HG03095 (cell line): Measurements from ENCODE around the gene DNAJA2.
A peak's percentile ranks its signal among the peaks of the same experiment; 100 is the strongest.
"Not testable (repeated sequence)": the region's sequence is repeated elsewhere in the genome, so short reads cannot be mapped to it uniquely, and the experiment has no call there.

Experiments
- ATAC-seq: cut with Tn5 transposase; IDR thresholded peaks from one replicate; pipeline ENCODE4 v1.9.1; 2021; ENCODE audit warnings: moderate library complexity; ENCODE audit not compliant: unreplicated experiment

The DNAJA2 gene

DNA sequence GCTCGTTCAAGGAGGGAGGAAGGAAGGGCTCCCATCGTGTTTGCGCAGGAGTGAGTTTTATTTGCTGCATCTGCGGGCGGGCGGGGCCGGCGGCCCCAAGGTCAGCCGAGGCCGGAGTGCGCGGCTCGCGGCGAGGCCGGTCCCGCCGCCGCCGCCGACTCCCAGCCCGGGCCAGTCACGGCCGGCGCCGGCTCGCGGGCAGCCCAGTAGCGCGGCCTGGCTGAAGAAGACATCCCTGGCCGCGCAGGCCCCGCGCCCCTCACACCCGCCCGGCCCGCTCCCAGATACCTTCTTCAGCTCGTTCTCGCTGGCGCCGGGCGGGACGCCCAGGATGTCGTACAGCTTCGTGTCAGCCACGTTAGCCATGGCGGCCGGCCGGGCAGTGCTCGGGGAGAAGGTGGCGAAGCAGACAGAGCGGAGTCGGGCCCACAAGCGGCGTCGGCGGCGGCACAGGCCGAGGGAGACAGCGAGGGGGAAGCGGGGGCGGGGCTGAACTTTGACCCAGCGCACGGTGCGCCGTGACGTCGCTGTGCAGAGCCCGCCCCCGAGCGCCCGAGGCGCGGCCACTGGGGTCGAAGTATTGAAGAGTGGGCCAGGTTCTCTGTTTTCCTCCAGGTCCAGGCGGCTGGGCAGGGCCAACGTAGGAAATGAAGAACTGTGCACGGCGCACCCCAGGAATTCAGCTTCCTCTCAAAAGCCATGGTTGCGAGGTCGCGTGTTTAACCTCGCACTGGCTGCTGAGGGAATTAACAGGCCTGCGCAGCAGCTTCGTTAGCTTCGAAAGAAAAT is at the start of gene DNAJA2:
DNAJA2 (minus strand) TSS at position 468 of the 789 bp plus-strand sequence; CDS start at position 366, 102 bp downstream.
- peak; percentile 75 for ATAC-seq

DNA sequence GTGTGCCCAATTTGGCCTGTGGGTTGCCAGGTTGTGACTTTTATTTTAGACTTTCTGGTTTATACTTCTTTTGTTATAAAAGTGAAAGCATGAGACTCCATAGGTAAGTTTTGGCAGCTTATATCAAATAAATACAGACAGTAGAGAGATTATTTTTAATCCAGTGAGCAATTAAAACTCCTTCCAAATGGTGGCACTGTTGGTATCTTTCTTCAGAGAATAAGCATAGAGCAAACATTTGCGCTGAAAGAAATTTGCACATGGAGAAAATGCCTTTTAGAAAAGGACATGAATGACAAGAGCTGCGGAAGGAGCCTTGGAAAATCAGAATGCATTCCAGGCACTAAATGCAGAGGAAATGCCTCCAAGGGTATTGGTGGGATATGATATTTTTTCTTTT is 46.1 kb upstream of the DNAJA2 start:
- ATAC-seq: no peak

DNA sequence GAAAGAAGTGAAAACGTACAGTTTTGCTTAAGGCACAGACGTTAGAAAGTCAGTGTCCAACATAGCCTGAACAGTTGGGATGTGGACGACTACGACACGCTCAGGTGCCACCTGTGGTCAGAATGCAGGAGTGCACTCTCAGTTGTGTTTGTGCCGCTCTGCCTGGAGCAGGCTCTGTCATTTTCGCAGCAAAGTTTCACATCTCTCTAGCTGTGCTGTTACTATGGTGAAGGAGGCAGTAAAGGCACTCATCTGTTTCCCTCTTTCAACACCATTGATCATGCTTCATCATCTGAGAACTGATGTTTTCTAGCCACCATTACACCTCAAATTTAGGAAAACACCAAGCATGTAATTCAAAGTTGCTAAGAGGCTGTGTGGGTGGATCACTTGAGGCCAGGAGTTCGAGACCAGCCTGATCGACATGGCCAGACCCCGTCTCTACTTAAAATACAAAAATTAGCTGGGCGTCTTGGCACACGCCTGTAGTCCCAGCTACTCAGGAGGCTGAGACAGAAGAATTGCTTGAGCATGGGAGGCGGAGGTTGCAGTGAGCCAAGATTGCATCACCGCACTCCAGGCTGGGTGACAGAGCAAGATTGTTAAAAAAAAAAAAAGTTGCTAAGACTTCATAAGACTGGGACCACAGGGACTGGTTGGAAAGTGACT is 44.9 kb upstream of the DNAJA2 start:
- ATAC-seq: peak; percentile 98

DNA sequence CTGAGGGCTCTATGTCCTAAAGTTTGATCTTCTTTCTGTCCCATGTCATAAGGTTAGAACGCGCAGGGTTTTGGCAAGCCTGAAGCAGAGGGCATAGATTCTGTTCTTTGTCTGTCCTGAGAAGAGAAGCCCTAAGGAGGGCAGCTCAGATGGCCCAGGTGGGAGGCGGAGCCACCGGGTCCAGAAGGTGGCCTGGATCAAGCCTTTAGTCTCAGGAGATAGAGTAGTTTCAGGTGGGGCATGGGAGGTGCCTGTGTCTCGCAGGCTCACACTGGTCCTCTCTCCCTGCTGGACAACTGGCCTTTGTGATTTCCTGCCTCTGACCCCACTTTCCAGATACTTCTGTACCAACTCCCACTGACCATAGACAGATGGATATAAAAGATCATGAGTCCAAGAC is 44.2 kb upstream of the DNAJA2 start:
- ATAC-seq: no peak

DNA sequence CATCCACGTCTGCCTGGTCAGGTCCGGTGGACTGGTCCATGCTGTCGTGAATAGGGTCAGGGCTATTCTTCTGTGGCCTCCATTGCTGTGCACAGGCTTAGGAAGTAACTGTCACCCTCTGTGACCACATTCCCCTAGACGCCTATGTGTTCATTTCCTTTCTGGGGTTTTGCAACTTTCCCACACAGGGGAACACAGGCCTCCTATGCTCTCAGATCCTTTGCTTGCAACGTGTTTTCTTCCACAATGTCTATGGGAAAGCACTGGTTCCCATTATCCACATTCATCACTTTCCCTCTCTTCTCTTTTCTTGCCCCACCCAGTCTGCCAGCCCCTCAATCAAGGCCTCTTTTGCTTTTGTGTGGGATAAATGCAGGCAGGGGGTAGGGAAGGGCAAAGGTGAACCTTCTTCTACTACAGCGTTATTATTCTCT is 43.2 kb upstream of the DNAJA2 start:
- ATAC-seq: peak; percentile 51

DNA sequence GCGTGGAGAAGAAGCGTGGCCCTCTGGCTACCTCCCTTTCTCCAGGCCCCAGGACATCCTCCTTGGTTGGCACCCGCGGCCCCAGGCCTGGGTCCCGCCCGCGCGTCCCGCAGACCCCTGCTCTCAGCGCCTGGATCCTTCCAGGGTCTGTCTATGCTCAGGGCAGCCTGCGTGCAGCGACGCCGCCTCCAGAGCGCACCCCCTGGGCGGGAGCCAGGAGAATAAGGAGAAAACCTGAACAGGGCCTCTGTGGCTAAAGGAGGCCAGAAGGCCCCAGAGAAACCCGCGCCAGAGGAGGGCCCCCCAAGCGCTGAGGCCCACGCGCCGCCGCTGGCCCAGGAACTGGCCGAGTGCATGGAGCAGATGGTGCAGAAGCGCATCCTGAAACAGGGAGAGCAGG is 40.4 kb upstream of the DNAJA2 start:
- no peak for ATAC-seq

DNA sequence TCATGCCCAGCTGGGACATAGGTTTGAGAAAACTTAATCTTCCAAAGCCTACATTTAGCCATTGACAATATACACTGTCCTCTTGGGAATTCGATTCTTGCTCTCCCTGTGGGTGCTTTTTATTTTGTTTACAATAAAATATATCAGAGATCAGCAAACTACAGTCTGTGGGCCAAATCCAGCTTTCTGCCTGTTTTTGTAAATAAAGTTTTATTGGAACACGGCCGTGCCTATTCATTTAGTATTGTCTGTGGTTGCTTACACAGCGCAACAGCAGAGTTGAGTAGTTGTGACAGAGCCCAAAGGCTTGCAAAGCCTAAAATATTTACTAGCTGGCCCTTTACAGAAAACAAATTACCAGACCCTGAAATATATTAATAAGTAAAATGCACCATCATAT is 39.7 kb upstream of the DNAJA2 start:
- no peak for ATAC-seq

DNA sequence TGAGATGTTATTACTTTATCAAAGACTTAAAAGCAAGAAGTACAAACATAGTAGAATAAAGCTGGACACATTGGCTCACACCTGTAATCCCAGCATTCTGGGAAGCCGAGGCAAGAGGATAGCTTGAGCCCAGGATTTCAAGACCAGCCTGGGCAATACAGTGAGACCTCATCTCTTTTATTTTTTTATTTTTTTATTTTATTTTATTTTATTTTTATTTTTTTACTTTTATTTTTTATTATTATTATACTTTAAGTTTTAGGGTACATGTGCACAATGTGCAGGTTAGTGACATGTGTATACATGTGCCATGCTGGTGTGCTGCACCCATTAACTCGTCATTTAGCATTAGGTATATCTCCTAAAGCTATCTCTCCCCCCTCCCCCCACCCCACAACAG is 37.3 kb upstream of the DNAJA2 start:
- not testable (repeated sequence) for ATAC-seq

DNA sequence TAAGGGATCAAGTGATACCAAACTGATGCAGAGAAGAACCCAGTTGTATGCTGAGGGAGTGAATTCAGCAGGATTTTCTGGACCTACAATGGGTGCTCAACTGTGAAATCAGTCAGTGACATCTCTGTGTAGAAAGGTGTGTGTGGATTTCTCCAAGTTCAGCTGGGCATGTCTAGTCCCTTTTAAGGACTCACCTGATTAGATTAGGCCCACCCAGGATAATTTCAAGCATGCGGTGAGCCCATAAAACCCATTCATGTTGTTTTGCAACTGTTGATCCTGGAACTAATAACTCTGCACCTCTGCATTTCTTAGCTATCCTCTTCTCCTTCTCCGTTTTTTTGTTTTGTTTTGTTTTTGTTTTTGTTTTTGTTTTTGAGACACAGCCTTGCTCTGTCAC is 35.1 kb upstream of the DNAJA2 start:
- no peak for ATAC-seq

DNA sequence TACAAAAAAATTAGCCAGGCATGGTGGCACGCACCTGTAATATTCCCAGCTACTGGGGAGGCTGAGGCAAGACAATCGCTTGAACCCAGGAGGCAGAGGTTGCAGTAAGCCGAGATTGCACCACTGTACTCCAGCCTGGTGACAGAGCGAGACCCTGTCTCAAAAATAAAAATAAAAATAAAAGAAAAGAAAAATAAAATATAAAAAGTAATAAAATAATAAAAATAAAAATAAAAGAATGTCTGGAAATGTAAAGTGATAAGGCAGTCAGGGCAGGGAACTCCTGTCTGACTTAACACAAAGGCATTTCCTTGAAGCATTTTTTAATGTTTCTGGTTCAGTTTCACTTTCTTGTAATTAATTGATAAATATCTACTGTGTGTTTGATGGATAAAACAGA is 34.7 kb upstream of the DNAJA2 start:
- ATAC-seq: no peak

DNA sequence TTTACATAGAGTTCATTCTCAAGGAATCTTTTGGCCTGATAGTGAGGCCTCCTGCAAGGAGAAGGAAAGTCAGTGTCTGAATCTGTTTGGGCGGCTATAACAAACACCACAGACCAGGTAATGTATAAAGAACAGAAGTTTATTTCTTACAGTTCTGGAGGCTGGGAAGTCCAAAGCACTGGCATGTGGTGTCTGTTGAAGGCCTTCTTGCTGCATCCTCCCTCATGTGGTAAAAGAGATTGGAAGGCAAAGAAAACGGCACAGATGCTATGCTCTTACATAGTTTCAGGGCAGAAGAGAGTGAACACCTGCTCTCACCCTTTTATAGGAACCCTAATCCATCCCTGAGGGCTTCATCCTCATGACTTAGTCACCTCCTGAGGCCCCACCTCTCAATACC is 31.2 kb upstream of the DNAJA2 start:
- no peak for ATAC-seq

DNA sequence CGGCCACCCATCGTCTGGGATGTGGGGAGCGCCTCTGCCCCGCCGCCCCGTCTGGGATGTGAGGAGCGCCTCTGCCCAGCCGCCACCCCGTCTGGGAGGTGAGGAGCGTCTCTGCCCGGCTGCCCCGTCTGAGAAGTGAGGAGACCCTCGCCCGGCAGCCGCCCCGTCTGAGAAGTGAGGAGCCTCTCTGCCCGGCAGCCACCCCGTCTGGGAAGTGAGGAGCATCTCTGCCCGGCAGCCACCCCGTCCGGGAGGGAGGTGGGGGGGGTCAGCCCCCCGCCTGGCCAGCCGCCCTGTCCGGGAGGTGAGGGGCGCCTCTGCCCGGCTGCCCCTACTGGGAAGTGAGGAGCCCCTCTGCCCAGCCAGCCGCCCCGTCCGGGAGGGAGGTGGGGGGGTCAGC is 26.6 kb upstream of the DNAJA2 start:
- ATAC-seq: not testable (repeated sequence)

DNA sequence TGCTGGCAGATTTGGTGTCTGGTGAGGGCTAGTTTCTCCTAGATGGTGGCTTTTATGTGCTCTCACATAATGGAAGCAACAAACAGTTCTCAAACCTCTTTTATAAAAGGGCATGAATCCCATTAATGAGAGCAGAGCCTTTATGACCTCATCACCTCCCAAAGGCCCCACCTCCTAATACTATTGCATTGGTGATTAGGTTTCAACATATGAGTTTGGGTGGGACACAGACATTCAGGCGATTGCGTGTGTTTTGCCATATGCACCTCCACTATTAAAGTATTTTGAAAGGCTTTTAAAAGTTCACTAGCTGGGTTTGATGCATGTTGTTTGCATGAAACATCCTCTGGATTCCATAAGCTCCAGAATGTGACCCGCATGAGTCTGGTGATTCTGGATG is 24.4 kb upstream of the DNAJA2 start:
- no peak for ATAC-seq

DNA sequence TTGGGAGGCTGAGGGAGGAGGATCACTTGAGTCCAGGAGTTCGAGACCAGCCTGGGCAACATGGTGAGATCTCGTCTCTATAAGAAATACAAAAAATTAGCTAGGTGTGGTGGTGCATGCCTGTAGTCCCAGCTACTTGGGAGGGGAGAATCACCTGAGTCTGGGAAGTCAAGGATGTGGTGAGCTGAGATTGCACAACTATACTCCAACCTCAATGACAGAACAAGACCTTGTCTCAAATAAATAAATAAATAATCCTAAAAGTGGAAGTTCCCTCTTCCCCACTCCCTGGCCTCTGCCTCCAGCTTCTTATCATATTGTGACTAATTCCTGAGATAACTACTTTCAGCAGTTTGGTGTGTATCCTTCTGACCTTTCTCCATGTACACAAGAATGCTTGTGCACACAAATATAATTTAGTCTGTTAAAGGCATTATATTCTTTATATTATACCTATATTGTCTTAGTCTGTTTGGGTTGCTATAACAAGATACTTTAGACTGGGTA is 23.5 kb upstream of the DNAJA2 start:
- no peak for ATAC-seq

DNA sequence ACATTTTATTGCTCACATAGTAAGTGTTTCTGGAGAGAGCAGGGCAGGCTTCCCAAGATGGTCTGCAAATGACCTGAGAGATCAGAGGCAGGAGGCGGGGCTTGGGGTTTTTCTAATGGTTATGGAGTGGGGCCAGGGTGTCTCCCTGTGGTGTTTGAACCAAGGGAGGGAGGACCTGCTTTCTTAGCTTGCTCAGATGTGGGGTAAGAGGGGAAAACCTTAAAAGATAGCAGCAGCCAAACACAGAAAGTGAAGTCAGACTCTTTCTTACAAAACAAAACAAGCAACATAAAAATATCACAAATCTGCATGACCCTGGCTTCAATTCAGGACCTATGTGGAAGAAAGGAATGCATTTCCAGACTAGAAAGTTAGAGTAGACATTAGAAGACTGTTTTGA is 22.9 kb upstream of the DNAJA2 start:
- ATAC-seq: no peak

DNA sequence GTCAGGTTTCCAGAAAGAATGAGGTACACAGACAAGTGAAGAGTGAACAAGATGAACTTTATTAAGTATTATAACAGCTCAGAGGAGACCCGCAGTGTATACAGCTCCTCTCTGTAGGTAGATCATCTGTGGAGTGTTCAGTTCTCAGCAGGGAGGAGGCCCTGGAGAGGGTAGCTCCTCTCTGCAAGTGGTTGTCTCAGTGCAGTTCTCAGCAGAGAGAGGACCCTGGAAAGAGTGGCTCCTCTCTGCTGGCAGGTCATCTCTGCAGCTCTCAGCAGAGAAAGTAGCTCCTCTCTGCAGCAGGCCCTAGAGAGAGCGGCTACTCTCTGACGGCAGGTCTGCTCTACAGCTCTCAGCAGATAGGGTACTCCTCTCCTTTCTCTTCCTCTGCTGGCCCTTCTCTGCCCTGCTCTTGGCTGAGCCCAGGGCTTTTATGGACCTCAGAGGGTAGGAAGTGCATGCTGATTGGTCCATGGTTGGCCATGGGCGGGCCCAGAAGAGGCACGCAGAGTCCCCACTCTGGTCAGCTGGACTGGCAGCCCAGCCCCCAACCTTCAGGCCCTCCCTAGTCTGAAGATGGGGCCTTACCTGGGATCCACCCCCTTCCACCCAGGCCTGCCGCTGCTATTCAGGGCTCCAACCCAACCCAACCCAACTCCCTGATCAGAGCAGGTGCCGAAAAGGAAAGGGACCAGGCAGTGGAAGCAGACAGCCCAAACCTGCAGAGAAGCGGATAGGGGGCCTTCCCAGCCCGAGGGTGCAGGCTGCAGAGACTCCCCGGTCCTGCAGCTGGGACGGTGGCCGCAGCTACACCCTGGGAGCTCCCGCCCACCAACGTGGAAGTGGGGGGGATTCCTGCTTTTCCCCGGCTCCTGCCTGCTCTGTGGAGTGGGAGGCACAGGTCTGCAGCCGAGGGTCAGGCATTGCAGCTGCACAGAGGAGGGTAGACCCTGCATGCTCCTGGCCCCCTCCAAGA is 18.5 kb upstream of the DNAJA2 start:
- no peak for ATAC-seq

DNA sequence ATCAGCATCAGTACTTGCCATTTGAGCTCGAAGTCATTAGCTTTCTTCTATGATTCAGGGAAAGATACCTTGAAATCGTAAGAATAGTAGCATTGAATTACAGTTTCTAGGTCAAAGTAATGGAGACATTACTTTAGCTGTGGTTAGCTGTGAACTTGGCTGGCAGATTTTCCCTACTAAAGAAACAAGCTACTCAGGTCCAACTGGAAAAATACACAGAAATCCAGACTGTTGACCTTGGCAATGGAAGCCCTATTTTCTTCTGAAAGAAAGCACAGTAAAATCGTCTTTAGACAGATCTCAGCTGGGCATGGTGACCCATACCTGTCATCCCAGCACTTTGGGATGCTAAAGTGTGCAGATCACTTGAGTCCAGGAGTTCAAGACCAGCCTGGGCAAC is 13.4 kb upstream of the DNAJA2 start:
- ATAC-seq: no peak

DNA sequence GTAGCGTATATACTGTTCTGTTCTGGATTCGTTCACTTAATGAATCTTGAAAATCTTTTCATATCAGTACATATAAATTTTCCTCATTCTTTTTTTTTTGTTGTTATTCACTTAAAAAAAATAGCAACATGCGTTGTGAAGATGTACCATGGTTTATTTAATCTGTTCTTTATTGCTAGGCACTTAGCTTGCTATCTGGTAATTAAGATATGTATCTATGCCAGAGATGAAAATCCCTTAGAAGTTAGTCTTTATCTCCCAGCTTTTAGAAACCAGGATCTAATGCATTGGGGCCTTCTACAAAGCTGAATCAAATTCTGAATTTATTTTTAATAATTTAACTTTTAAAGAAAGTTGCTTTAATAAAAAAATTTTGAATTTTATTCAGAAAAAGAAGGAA is 13.0 kb upstream of the DNAJA2 start:
- no peak for ATAC-seq

DNA sequence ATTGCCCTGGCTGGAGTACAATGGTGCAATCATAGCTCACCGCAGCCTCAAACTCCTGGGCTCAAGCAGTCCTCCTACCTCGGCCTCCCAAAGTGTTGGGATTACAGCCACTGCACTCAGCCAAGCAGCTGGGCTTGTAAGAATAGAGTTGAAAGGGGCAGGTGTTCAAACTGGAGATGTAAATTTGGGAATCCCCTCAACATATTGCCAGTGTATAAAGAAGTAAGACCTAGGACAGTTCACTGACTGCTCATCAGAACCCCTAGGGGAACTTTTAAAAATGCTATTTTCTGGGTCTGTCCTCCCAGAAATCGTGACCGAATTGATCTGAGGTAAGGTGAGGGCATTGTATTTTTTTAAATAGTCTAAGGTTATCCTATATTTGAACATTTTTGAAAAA is 8.9 kb upstream of the DNAJA2 start:
- no peak for ATAC-seq

DNA sequence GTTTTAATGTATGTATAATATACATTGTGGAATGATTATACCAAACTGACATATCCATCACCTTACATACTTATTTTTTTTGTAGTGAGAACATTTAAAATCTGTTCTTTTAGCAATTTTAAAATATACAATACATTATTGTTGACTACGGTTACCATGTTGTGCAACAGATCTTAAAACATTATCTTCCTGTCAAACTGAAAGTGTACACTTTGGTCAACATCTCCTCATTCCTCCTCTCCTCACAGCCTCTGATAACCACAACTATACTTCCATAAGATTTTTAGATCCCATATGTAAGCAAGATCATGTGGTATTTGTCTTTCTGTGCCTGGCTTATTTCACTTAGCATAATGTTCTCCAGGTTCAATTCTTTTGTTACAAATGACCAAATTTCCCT is 7.5 kb upstream of the DNAJA2 start:
- ATAC-seq: no peak

DNA sequence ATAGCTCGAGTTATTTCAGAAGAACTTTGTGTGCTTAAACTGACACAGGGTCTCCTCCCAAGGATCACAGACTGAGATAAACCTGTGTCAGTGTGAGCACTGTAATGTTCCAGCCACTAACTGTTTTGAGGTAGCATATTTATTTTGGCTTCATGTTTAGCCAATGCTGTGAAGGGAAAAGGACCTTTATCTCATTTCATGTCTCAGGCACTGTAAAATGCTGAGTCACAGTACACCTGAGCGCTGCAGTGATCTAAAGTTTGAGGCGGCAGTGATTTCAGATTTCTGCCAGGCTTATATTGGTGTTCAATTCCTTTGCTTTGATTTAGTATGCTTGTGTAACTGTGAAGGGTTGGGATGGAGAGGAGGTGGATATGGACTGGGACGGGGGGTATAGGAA is 3.1 kb upstream of the DNAJA2 start:
- no peak for ATAC-seq
